Spleen (tissue), 11 donors: Measurements from ENCODE around the gene C20orf144. TPM values are rescaled to one million over a fixed set of nuclear protein-coding genes. Genes with fewer than 3 reads are reported as not detected.
"Not testable (repeated sequence)": the region's sequence is repeated elsewhere in the genome, so short reads cannot be mapped to it uniquely, and the experiment has no call there.

ENCODE experiments used
- DNase-seq: peaks from one replicate; pipeline ENCODE4 v3.0.0-alpha.2; 2020
- H3K27ac ChIP-seq, 8 donors: fragments of 200-600 bp; sonication (generic) in 7 of 8; 1 replicate in 4 of 8; 2 replicates in 4 of 8; pipeline versions ENCODE4 v1.5.0 to v1.8.0; 2016 to 2021; ENCODE audit warnings: inconsistent platforms in 4 of 8, mild to moderate bottlenecking in 4 of 8, moderate library complexity in 1 of 8
- H3K27me3 ChIP-seq, 7 donors: fragments of 200-600 bp; sonication (generic) in 6 of 7; replicated peaks in 1 of 7; 1 replicate in 4 of 7; 2 replicates in 3 of 7; pipeline versions ENCODE4 v1.5.0 to v1.8.0; 2016 to 2021; ENCODE audit warnings: inconsistent platforms in 3 of 7, mild to moderate bottlenecking in 1 of 7
- H3K36me3 ChIP-seq, 6 donors: fragments of 200-600 bp; sonication (generic) in 5 of 6; 1 replicate in 4 of 6; 2 replicates in 2 of 6; pipeline versions ENCODE4 v1.5.0 to v1.8.0; 2016 to 2021; ENCODE audit warnings: inconsistent platforms in 2 of 6
- H3K4me1 ChIP-seq, 6 donors: fragments of 200-600 bp; sonication (generic) in 5 of 6; 1 replicate in 3 of 6; 2 replicates in 3 of 6; pipeline versions ENCODE4 v1.5.0 to v1.8.0; 2016 to 2021; ENCODE audit warnings: inconsistent platforms in 3 of 6
- H3K4me3 ChIP-seq, 8 donors: fragments of 200-600 bp; sonication (generic) in 7 of 8; 1 replicate in 4 of 8; 2 replicates in 4 of 8; pipeline versions ENCODE4 v1.5.0 to v1.8.0; 2016 to 2021; ENCODE audit warnings: inconsistent platforms in 4 of 8, mild to moderate bottlenecking in 4 of 8, moderate library complexity in 2 of 8
- H3K9me3 ChIP-seq, 8 donors: fragments of 200-600 bp; sonication (generic) in 7 of 8; 1 replicate in 4 of 8; 2 replicates in 4 of 8; pipeline versions ENCODE4 v1.5.0 to v1.8.0; 2016 to 2021; ENCODE audit warnings: inconsistent platforms in 4 of 8
- CTCF ChIP-seq, 11 experiments: fragments of 200-600 bp in 7 of 11; fragments of 450-650 bp in 4 of 11; sonication (generic) in 4 of 11; IDR thresholded peaks in 8 of 11; conservative IDR thresholded peaks in 3 of 11; 1 replicate in 7 of 11; 2 replicates in 4 of 11; pipeline versions ENCODE4 v1.4.0 to v1.8.0; 2016 to 2021; ENCODE audit warnings: antibody characterized with exemption in 11 of 11, inconsistent platforms in 4 of 11, mild to moderate bottlenecking in 1 of 11
- POLR2A ChIP-seq, 3 donors: fragments of 450-650 bp; IDR thresholded peaks; one replicate each; pipeline ENCODE4 v1.5.1; 2017; ENCODE audit warnings: antibody characterized with exemption in 3 of 3, mild to moderate bottlenecking in 1 of 3
- POLR2AphosphoS5 ChIP-seq, 3 donors: sonication (generic); formaldehyde crosslinking; IDR thresholded peaks; one replicate each; pipeline ENCODE4 v1.5.1; 2017; ENCODE audit warnings: antibody characterized with exemption in 3 of 3
- WGBS, 5 donors: extraction: QIAGEN DNeasy Blood & Tissue Kit in 3 of 5; methylation state at CpG; one replicate each; pipeline versions ENCODE4 v1.1.5 to v1.1.7; 2013 to 2018; 5-methylcytosine and 5-hydroxymethylcytosine counted together
- intact Hi-C: fragments of 100-400 bp; cut with DNase I; formaldehyde crosslinking; loops from one replicate; pipeline ENCODE4 v1.15.0; 2023; ENCODE audit warnings: low total_unique reads
- polyA plus RNA-seq, 3 donors: library from polyadenylated mRNA; stranded (reverse); fragments of 200-250 nt; gene quantifications; one replicate each; pipeline ENCODE4 v1.2.1, GENCODE V29; 2013
- total RNA-seq, 7 donors: library from RNA; depleted of rRNA in 3 of 7; stranded (reverse); fragments of >200 nt in 3 of 7; fragmentation: NEBNext Ultra II Directional in 4 of 7; extraction: Animal tissue kit (Norgen Biotek cat#: 25700) in 4 of 7; gene quantifications; one replicate each; pipeline versions ENCODE4 v1.1.0 to v1.2.1, GENCODE V29; 2016 to 2021
- donor health status: healthy with polysubstance abuse.
- donor health status: DM: no; HTN: no; CAD: no; lungs with moderate emphysema.
- donor health status: DM: no; HTN: no; CAD: no.
- donor health status: Bipolar disorder and iron deficiency.
- donor health status: healthy.
- donor health status: DM: no; HTN: no; CAD: no.
- donor health status: DM: yes; HTN: yes; CAD: no.

C20orf144 gene
- total and polyA plus RNA-seq, 10 donors: 0.06 to 0.14 (median 0.09) TPM; not detected in 7

DNA sequence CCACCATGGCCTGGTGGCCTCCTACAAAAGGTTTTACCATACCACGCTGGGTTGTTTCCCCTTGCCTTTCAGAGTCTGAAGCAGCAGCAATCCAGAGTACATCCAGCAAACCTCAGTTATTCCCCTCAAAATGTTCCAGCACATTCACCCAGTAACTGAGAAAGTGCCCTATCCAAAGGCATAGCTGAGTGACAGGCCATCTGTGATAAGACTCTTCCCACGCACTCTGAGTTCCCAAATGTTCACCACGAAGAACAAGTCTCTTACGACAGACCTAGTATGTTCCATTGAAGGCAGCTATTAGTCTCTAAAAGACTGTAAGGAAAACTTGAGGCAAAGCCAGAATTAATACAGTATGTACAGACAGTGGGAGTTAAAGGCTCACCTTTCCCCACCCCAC is 31.6 kb upstream of the C20orf144 start:
- intact Hi-C loops: no loop called here
- no peaks in the 10 kb centered on the region for H3K4me1 ChIP-seq
- peaks cover 0 to 97% (median 51%) of the 10 kb centered on the region in 6 donors for H3K36me3 ChIP-seq
- H3K27me3 ChIP-seq: no peaks in the 10 kb centered on the region
- TF ChIP-seq CTCF (IDR thresholded peaks at IDR 0.05 in 8 of 11, conservative IDR thresholded peaks at IDR 0.05 in 3 of 11) (no peak), POLR2A (IDR thresholded peaks at IDR 0.05) (no peak), POLR2AphosphoS5 (IDR thresholded peaks at IDR 0.05) (no peak)
- no peak for DNase-seq
- no peak overlapping the region for H3K4me3 ChIP-seq
- H3K27ac ChIP-seq: no peak overlapping the region
- 87 to 97% (median 90%) methylated on average over 4 of the region's 4 CpGs for WGBS, 5 donors
- no peaks in the 10 kb centered on the region for H3K9me3 ChIP-seq

DNA sequence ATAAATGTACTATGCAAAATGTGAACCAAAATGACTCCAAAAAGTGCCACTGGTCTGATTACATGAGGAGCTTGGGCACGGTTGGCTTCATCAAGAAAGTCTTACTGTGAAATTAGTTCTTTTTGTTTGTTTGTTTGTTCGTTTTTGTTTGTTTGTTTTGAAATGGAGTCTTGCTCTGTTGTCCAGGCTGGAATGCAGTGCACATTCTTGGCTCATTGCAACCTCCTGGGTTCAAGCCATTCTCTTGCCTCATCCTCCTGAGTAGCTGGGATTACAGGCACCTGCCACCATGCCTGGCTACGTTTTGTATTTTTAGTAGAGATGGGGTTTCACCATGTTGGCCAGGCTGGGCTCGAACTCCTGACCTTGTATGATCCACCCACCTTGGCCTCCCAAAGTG is 30.2 kb upstream of the C20orf144 start:
- H3K36me3 ChIP-seq: peaks cover 0 to 94% (median 50%) of the 10 kb centered on the region in 6 donors
- H3K9me3 ChIP-seq, H3K4me3 ChIP-seq, intact Hi-C loops, H3K27me3 ChIP-seq, DNase-seq, H3K4me1 ChIP-seq, H3K27ac ChIP-seq: not testable (repeated sequence)
- 90 to 95% (median 92%) methylated on average over 4 of the region's 4 CpGs for WGBS, 5 donors

DNA sequence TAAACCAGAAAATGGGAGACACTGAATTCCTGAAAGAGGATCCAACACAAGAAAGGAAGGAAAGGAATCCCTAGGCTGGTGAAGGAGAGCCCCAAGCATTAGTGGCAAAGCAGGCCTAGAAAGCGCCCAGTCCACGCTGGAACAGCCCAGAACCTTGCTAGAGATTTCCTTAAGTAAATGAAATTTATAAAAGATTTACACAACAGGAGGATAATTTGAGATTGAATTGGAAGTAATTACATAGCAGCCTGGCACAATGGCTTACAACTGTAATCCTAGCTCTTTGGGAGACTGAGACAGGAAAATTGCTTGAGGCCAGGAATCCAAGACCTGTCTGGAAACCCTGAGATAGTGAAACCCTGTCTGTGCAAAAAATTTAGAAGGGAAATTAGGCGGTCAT is 26.8 kb upstream of the C20orf144 start:
- 96 to 99% (median 97%) methylated on average over 3 of the region's 3 CpGs for WGBS, 5 donors
- Histone ChIP-seq H3K4me3 (no peak overlapping the region), H3K36me3 (peaks cover 0 to 94% (median 52%) of the 10 kb centered on the region in 6 donors)

GRCh38 chr20:33636776-33637175 is 25.4 kb upstream of the C20orf144 start:
- H3K36me3 ChIP-seq: peaks cover 0 to 94% (median 54%) of the 10 kb centered on the region in 6 donors
- TF ChIP-seq POLR2AphosphoS5 (IDR thresholded peaks at IDR 0.05): no peak
- no peak for TF ChIP-seq POLR2A (IDR thresholded peaks at IDR 0.05)
- no peak for TF ChIP-seq CTCF (IDR thresholded peaks at IDR 0.05 in 8 of 11, conservative IDR thresholded peaks at IDR 0.05 in 3 of 11)
- no peaks in the 10 kb centered on the region for H3K9me3 ChIP-seq
- intact Hi-C loops: no loop called here
- H3K4me3 ChIP-seq: no peak overlapping the region
- H3K27me3 ChIP-seq: no peaks in the 10 kb centered on the region
- 69 to 97% (median 90%) methylated on average over 1 of the region's 1 CpG for WGBS, 5 donors
- no peak for DNase-seq
- no peaks in the 10 kb centered on the region for H3K4me1 ChIP-seq
- no peak overlapping the region for H3K27ac ChIP-seq

More for the DNA sequence above, 26.8 kb upstream of the C20orf144 start:
- H3K4me1 ChIP-seq: no peaks in the 10 kb centered on the region
- H3K9me3 ChIP-seq: no peaks in the 10 kb centered on the region
- intact Hi-C loops: no loop called here
- DNase-seq: no peak
- TF ChIP-seq CTCF (IDR thresholded peaks at IDR 0.05 in 8 of 11, conservative IDR thresholded peaks at IDR 0.05 in 3 of 11) (no peak), POLR2AphosphoS5 (IDR thresholded peaks at IDR 0.05) (no peak), POLR2A (IDR thresholded peaks at IDR 0.05) (no peak)
- H3K27ac ChIP-seq: no peak overlapping the region
- no peaks in the 10 kb centered on the region for H3K27me3 ChIP-seq

DNA sequence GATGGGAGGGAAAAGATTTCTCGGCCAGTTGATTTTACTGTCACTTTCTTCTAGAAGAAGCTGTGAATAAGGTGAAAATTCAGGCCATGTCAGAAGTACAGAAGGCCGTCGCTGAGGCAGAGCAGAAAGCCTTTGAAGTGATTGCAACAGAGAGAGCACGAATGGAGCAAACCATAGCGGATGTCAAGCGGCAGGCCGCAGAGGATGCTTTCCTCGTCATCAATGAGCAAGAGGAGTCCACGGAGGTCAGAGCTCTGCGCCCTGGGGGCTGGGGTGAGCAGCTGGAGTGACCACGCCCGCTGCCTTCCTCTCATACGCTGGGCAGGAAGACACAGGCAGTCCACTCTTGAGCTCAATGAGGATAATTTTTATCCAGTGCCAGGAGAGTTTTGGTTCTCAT is 21.8 kb upstream of the C20orf144 start:
- Histone ChIP-seq H3K27ac (no peak overlapping the region), H3K9me3 (no peaks in the 10 kb centered on the region), H3K4me1 (no peaks in the 10 kb centered on the region), H3K36me3 (peaks cover 0 to 98% (median 61%) of the 10 kb centered on the region in 6 donors), H3K4me3 (no peak overlapping the region), H3K27me3 (no peaks in the 10 kb centered on the region)
- DNase-seq: no peak
- TF ChIP-seq POLR2AphosphoS5 (IDR thresholded peaks at IDR 0.05): peak in 1 of 3 donors; percentile 34
- no peak for TF ChIP-seq CTCF (IDR thresholded peaks at IDR 0.05 in 8 of 11, conservative IDR thresholded peaks at IDR 0.05 in 3 of 11)
- intact Hi-C loops: no loop called here
- 70 to 79% (median 76%) methylated on average over 13 of the region's 13 CpGs for WGBS, 5 donors
